Lower lobe of right lung (tissue), 2 donors: Measurements from ENCODE around the gene PPP6R3. TPM values are rescaled to one million over a fixed set of nuclear protein-coding genes. Genes with fewer than 3 reads are reported as not detected.
A peak's percentile ranks its signal among the peaks of the same experiment; 100 is the strongest.

ENCODE experiments used
- ATAC-seq, 2 donors: fragments of 200-7000 bp; cut with Tn5 transposase; one replicate each; pipeline ENCODE4 v1.9.1; 2020 to 2022; ENCODE audit warnings: mild to moderate bottlenecking in 2 of 2, moderate library complexity in 2 of 2
- DNase-seq: peaks from one replicate; pipeline ENCODE4 v3.0.0-alpha.2; 2020
- H3K27ac ChIP-seq: fragments of 200-600 bp; one replicate; pipeline ENCODE4 v1.8.0; 2022
- H3K27me3 ChIP-seq: fragments of 200-600 bp; one replicate; pipeline ENCODE4 v1.8.0; 2022; ENCODE audit warnings: low read depth
- H3K36me3 ChIP-seq: fragments of 200-600 bp; one replicate; pipeline ENCODE4 v1.8.0; 2022; ENCODE audit warnings: mild to moderate bottlenecking
- H3K4me1 ChIP-seq: fragments of 200-600 bp; one replicate; pipeline ENCODE4 v1.8.0; 2022
- H3K4me3 ChIP-seq: fragments of 200-600 bp; one replicate; pipeline ENCODE4 v1.8.0; 2022; ENCODE audit warnings: mild to moderate bottlenecking
- H3K9me3 ChIP-seq: fragments of 200-600 bp; one replicate; pipeline ENCODE4 v1.8.0; 2022
- CTCF ChIP-seq: fragments of 200-600 bp; IDR thresholded peaks from one replicate; pipeline ENCODE4 v1.8.0; 2022; ENCODE audit warnings: antibody characterized with exemption, mild to moderate bottlenecking
- intact Hi-C: fragments of 100-400 bp; cut with DNase I; formaldehyde crosslinking; loops from one replicate; pipeline ENCODE4 v1.11.0; 2022
- total RNA-seq: library from RNA; stranded (reverse); fragmentation: NEBNext Ultra II Directional; extraction: Animal tissue kit (Norgen Biotek cat#: 25700); gene quantifications from one replicate; pipeline ENCODE4 v1.2.1, GENCODE V29; 2021
- donor health status: DM: no; HTN: yes; CAD: no; lungs with severe emphysema.

The PPP6R3 gene
- total RNA-seq, 1 donor from 2014 or later: 98.0 TPM

- TF ChIP-seq CTCF: no peak
- intact Hi-C loops: no loop called here
- peaks cover 79% of the 10 kb centered on the region for H3K36me3 ChIP-seq
- no peaks in the 10 kb centered on the region for H3K9me3 ChIP-seq
- H3K27ac ChIP-seq: no peak overlapping the region
- H3K27me3 ChIP-seq: no peaks in the 10 kb centered on the region
- DNase-seq (peak; percentile 45), ATAC-seq (no peak)
- H3K4me3 ChIP-seq: no peak overlapping the region
- no peaks in the 10 kb centered on the region for H3K4me1 ChIP-seq
Observed at GRCh38 chr11:68416070-68416578, 44.4 kb upstream of the PPP6R3 start.

GRCh38 chr11:68418648-68419047 lies 41.9 kb upstream of the PPP6R3 start:
- H3K27me3 ChIP-seq: no peaks in the 10 kb centered on the region
- TF ChIP-seq CTCF: no peak
- intact Hi-C loops: no loop called here
- no peak overlapping the region for H3K27ac ChIP-seq
- H3K4me1 ChIP-seq: no peaks in the 10 kb centered on the region
- DNase-seq (no peak), ATAC-seq (no peak)
- peaks cover 58% of the 10 kb centered on the region for H3K36me3 ChIP-seq
- no peak overlapping the region for H3K4me3 ChIP-seq
- H3K9me3 ChIP-seq: no peaks in the 10 kb centered on the region

- H3K27ac ChIP-seq: no peak overlapping the region
- no peaks in the 10 kb centered on the region for H3K27me3 ChIP-seq
- no peaks in the 10 kb centered on the region for H3K4me1 ChIP-seq
- intact Hi-C loops: no loop called here
- no peak overlapping the region for H3K4me3 ChIP-seq
- DNase-seq: no peak
- peaks cover 58% of the 10 kb centered on the region for H3K36me3 ChIP-seq
- ATAC-seq: no peak
- H3K9me3 ChIP-seq: no peaks in the 10 kb centered on the region
- no peak for TF ChIP-seq CTCF
Observed at GRCh38 chr11:68420171-68420570, 40.4 kb upstream of the PPP6R3 start.

- intact Hi-C loops: no loop called here
- Histone ChIP-seq H3K4me1 (no peaks in the 10 kb centered on the region), H3K9me3 (no peaks in the 10 kb centered on the region), H3K36me3 (peaks cover 59% of the 10 kb centered on the region), H3K27ac (no peak overlapping the region), H3K4me3 (no peak overlapping the region), H3K27me3 (no peaks in the 10 kb centered on the region)
- no peak for TF ChIP-seq CTCF
- ATAC-seq (no peak), DNase-seq (no peak)
Observed at GRCh38 chr11:68423481-68423880, 37.1 kb upstream of the PPP6R3 start.

GRCh38 chr11:68424101-68424632 lies 36.4 kb upstream of the PPP6R3 start:
- Histone ChIP-seq H3K4me1 (no peaks in the 10 kb centered on the region), H3K36me3 (peaks cover 56% of the 10 kb centered on the region), H3K27me3 (no peaks in the 10 kb centered on the region), H3K4me3 (no peak overlapping the region), H3K9me3 (peaks cover 3% of the 10 kb centered on the region), H3K27ac (no peak overlapping the region)
- intact Hi-C loops: no loop called here
- DNase-seq (no peak), ATAC-seq (no peak)
- TF ChIP-seq CTCF: no peak
